DOHH2 (cell line): ENCODE measurements around the gene CTIF.

Experiments
- EZH2phosphoT487 ChIP-seq: fragments of 200-600 bp; sonication (generic); IDR thresholded peaks from 2 replicates; pipeline ENCODE4 v1.6.1; 2017; ENCODE audit warnings: borderline replicate concordance, mild to moderate bottlenecking, antibody characterized with exemption, low read length, moderate library complexity, mixed read lengths
- TF ChIP-seq, protein P1 (sequence below): fragments of 200-600 bp; sonication (generic); IDR thresholded peaks from one replicate; pipeline ENCODE4 v1.5.1; 2014; ENCODE audit warnings: antibody characterized with exemption, mild to moderate bottlenecking, low read depth, low read length; ENCODE audit not compliant: poor library complexity, severe bottlenecking

DNA sequence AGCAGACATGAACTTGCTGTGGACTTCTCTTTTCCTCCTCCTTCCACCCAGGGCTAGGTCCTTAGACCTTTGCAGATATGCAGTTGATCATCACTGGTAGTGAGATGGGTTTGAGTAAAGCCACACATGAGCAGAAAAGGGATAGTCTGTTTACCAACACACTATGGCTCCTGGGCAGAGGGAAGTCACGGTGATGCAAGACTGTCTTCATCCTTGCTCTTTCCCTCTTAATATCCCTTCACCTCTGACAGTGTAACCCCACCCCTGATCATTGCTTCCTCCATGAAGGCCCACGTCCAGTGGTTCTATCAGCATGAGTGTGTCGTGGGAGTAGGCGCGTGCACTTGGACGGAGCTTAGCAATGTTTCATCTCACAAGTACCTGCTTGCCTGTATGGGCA is 223.2 kb downstream of the CTIF start:
- TF ChIP-seq, protein P1, sequence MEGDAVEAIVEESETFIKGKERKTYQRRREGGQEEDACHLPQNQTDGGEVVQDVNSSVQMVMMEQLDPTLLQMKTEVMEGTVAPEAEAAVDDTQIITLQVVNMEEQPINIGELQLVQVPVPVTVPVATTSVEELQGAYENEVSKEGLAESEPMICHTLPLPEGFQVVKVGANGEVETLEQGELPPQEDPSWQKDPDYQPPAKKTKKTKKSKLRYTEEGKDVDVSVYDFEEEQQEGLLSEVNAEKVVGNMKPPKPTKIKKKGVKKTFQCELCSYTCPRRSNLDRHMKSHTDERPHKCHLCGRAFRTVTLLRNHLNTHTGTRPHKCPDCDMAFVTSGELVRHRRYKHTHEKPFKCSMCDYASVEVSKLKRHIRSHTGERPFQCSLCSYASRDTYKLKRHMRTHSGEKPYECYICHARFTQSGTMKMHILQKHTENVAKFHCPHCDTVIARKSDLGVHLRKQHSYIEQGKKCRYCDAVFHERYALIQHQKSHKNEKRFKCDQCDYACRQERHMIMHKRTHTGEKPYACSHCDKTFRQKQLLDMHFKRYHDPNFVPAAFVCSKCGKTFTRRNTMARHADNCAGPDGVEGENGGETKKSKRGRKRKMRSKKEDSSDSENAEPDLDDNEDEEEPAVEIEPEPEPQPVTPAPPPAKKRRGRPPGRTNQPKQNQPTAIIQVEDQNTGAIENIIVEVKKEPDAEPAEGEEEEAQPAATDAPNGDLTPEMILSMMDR: no peak
- no peak for TF ChIP-seq EZH2phosphoT487
